ENCODE results near the gene S100A8. TPM values are rescaled to one million over a fixed set of nuclear protein-coding genes. Genes with fewer than 3 reads are reported as not detected.

S100A8 gene
- polyA plus RNA-seq, 1 donor: 2.5 TPM

DNA sequence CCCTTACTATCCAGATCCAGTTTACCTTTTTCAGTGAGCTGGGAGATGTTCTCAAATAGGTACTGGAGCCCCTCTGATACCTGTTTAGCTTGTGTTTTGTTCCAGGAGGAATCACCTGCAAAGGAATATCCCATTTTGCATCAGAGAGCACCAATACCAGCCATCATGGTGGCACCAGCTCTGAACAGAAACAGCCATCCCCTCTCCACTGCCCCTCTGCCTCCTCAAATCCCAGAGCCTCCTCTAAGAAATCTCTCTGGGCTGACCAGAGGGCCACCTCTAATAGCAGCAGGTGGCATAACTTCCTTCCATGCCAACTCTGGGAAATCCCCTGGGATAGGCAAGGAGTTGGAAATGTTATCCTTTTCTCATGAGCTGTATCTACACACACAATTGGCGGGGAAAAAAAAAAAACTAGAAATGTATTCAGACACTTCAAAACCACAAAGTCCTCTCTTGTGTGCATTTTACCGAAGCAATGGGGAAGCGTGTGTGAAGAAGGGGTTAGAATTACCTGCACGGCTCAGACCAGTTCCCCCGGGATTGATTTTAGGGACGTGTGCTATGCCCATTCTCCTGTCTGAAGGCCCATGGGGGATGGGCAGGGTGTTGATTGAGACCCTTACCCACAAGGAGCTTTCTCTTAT, 44.7 kb downstream of the S100A8 start:
- Histone ChIP-seq H3K36me3 (ENCODE audit: control insufficient read depth, insufficient read depth, low read length) (no peaks in the 10 kb centered on the region), H3K27ac (ENCODE audit: low read length) (no peak overlapping the region), H3K4me1 (ENCODE audit: control insufficient read depth, insufficient read depth, low read length) (peaks cover 36% of the 10 kb centered on the region), H3K27me3 (ENCODE audit: control insufficient read depth, insufficient read depth, low read length) (peaks cover 5% of the 10 kb centered on the region), H3K4me3 (ENCODE audit: low read length) (no peak overlapping the region), H3K9me3 (ENCODE audit: control insufficient read depth, low read depth, low read length) (no peaks in the 10 kb centered on the region)
- WGBS (ENCODE audit: insufficient coverage, low lambda C conversion rate): no CpG with 5 or more reads among the region's 6 CpGs
- no peak for DNase-seq

DNA sequence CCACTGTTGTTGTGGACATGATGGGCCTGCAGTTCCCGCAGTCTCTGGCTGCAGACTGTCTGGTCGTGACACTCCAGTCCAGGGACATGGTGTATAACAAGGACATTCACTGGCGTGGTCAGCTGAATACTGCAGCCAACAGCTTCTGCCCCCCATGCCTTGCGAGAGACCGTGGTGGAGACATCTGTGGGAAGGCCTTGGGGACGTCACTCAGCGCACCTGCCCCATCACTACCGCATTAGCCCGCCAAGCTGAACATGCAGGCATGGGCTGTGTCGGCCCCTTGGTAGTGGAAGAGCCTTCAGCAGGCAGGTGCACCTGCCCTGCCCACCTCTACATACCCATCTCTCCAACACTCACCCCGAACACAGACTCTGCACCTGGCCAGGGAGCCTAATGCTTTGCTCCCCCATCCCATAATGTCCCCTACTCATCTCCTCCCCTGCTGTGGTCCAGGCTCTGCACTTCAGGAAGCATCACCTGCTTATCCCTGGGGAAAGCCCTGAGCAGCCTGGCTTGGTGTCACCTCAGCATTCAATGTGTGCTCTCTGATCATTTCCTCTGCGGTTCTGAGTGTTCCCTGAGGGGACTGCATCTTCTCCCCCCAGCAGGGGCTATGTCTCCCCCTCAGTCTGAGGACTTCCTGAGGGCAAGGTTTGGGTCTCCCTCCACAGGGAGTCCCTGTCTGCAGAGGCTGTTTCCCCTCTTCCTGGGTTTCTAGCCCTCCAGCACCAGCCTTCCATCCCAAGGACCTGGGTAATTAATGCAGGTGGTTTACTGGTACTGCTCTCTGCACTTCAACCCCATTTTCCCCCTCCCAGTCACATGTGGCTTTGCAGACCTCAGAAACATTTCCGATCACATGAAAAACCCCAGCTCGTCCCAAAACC, 45.4 kb downstream of the S100A8 start:
- peak in 1 of 2 donors; percentile 40 for DNase-seq
- H3K4me3 ChIP-seq (ENCODE audit: low read length): no peak overlapping the region
- no peak overlapping the region for H3K27ac ChIP-seq (ENCODE audit: low read length)
- no peaks in the 10 kb centered on the region for H3K36me3 ChIP-seq (ENCODE audit: control insufficient read depth, insufficient read depth, low read length)
- peaks cover 2% of the 10 kb centered on the region for H3K27me3 ChIP-seq (ENCODE audit: control insufficient read depth, insufficient read depth, low read length)
- H3K9me3 ChIP-seq (ENCODE audit: control insufficient read depth, low read depth, low read length): no peaks in the 10 kb centered on the region
- WGBS (ENCODE audit: insufficient coverage, low lambda C conversion rate): 33% methylated on average over 1 of the region's 14 CpGs
- H3K4me1 ChIP-seq (ENCODE audit: control insufficient read depth, insufficient read depth, low read length): peaks cover 36% of the 10 kb centered on the region

DNA sequence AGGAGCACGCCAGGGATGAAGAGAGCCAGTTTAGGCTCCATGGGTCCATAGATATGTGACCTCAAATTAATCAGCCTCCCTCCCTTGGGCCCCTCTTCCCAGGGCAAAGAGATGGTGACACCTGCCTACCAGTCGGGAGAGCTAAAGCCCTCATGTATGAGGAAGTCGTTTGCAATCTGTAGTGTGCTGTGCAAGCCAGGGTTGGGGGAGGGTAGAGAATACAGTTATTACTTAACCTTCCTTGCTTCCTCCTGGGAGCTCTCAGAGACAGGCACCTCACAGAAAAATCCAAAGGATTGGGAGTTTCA, 46.2 kb downstream of the S100A8 start:
- no peaks in the 10 kb centered on the region for H3K27me3 ChIP-seq (ENCODE audit: control insufficient read depth, insufficient read depth, low read length)
- no CpG with 5 or more reads among the region's 3 CpGs for WGBS (ENCODE audit: insufficient coverage, low lambda C conversion rate)
- peak; percentile 56 to 62 for DNase-seq

DNA sequence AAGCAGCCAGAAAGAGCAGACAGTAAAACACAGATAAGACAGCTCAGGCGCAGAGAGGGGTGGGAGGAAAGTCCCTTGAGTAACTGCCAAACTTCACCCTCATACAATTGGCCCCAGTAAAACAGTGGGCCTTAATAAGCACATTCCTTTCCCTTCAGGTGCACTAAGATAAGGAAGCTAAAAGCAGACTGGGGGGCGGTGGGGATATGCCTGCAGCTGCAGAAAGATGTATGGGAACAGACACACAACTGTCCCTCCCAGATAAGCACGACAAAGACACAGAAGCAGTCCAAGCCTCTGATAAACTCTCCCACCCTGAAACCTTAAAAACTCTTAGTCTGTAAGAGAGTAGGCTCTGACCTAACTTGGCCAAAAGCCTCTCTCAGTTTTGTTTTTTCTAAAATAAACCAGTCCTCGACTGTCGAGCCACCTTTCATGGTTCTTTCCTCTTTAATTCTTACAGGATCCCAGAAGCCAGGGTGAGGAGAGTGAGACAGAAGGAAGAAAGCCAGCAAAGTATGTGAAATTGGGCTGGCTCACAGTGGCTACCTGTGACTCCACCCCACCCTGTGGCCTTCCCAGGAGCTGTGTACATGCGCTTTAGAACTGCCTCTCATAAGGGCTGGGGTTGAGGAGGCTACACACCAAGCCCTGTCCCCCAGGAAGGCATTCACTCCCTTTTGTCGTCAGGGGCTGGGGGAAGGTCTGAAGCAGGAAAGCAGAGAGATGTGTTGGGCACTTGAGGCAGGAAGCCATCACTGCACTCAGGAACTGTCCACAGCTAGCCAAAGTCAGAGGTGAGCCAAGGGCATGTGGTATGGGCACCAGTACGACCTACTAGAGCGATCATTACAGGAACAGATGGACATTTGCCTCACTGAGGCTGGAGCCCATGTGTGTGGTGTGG, 46.8 kb downstream of the S100A8 start:
- Histone ChIP-seq H3K9me3 (ENCODE audit: control insufficient read depth, low read depth, low read length) (no peaks in the 10 kb centered on the region), H3K27me3 (ENCODE audit: control insufficient read depth, insufficient read depth, low read length) (no peaks in the 10 kb centered on the region), H3K27ac (ENCODE audit: low read length) (no peak overlapping the region), H3K4me3 (ENCODE audit: low read length) (no peak overlapping the region), H3K36me3 (ENCODE audit: control insufficient read depth, insufficient read depth, low read length) (no peaks in the 10 kb centered on the region), H3K4me1 (ENCODE audit: control insufficient read depth, insufficient read depth, low read length) (peaks cover 35% of the 10 kb centered on the region)
- no CpG with 5 or more reads among the region's 9 CpGs for WGBS (ENCODE audit: insufficient coverage, low lambda C conversion rate)
- DNase-seq: no peak

More for the DNA sequence above, 46.2 kb downstream of the S100A8 start:
- Histone ChIP-seq H3K36me3 (ENCODE audit: control insufficient read depth, insufficient read depth, low read length) (no peaks in the 10 kb centered on the region), H3K4me1 (ENCODE audit: control insufficient read depth, insufficient read depth, low read length) (peaks cover 36% of the 10 kb centered on the region), H3K9me3 (ENCODE audit: control insufficient read depth, low read depth, low read length) (no peaks in the 10 kb centered on the region), H3K4me3 (ENCODE audit: low read length) (no peak overlapping the region), H3K27ac (ENCODE audit: low read length) (no peak overlapping the region)

GRCh38 chr1:153343040-153343681, 47.7 kb downstream of the S100A8 start:
- Histone ChIP-seq H3K4me3 (ENCODE audit: low read length) (no peak overlapping the region), H3K27ac (ENCODE audit: low read length) (no peak overlapping the region), H3K27me3 (ENCODE audit: control insufficient read depth, insufficient read depth, low read length) (no peaks in the 10 kb centered on the region), H3K4me1 (ENCODE audit: control insufficient read depth, insufficient read depth, low read length) (peaks cover 28% of the 10 kb centered on the region), H3K9me3 (ENCODE audit: control insufficient read depth, low read depth, low read length) (no peaks in the 10 kb centered on the region), H3K36me3 (ENCODE audit: control insufficient read depth, insufficient read depth, low read length) (no peaks in the 10 kb centered on the region)
- DNase-seq: no peak
- WGBS (ENCODE audit: insufficient coverage, low lambda C conversion rate): no CpG with 5 or more reads among the region's 5 CpGs

DNA sequence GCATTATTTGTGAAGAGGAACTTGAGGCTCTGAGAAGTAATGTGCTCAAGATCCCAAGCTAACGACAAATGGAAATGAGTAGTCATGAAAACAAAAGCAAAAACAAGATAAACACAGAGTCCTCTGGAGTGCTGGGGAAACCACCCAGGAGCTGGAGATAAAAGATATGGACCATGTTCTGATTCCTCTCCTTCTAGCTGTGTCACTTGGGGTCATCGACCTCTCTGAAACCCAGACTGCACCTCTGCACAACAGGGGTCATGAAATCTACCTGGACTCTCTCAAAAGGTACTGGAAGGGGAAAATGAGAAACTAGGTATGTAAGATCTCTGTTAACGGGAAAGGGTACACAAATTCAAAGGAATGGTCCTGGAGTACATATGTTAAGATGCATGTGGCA, 48.7 kb downstream of the S100A8 start:
- Histone ChIP-seq H3K4me3 (ENCODE audit: low read length) (no peak overlapping the region), H3K27ac (ENCODE audit: low read length) (no peak overlapping the region)
- WGBS (ENCODE audit: insufficient coverage, low lambda C conversion rate): 85% methylated on average over 2 of the region's 3 CpGs

GRCh38 chr1:153341431-153341934, 49.4 kb downstream of the S100A8 start:
- no CpG with 5 or more reads among the region's 4 CpGs for WGBS (ENCODE audit: insufficient coverage, low lambda C conversion rate)
- Histone ChIP-seq H3K27me3 (ENCODE audit: control insufficient read depth, insufficient read depth, low read length) (no peaks in the 10 kb centered on the region), H3K4me3 (ENCODE audit: low read length) (no peak overlapping the region), H3K36me3 (ENCODE audit: control insufficient read depth, insufficient read depth, low read length) (no peaks in the 10 kb centered on the region), H3K4me1 (ENCODE audit: control insufficient read depth, insufficient read depth, low read length) (peaks cover 23% of the 10 kb centered on the region), H3K9me3 (ENCODE audit: control insufficient read depth, low read depth, low read length) (no peaks in the 10 kb centered on the region), H3K27ac (ENCODE audit: low read length) (no peak overlapping the region)
- DNase-seq: no peak

More for the DNA sequence above, 48.7 kb downstream of the S100A8 start:
- Histone ChIP-seq H3K36me3 (ENCODE audit: control insufficient read depth, insufficient read depth, low read length) (no peaks in the 10 kb centered on the region), H3K4me1 (ENCODE audit: control insufficient read depth, insufficient read depth, low read length) (peaks cover 23% of the 10 kb centered on the region), H3K9me3 (ENCODE audit: control insufficient read depth, low read depth, low read length) (no peaks in the 10 kb centered on the region), H3K27me3 (ENCODE audit: control insufficient read depth, insufficient read depth, low read length) (no peaks in the 10 kb centered on the region)
- DNase-seq: no peak

- H3K9me3 ChIP-seq (ENCODE audit: control insufficient read depth, low read depth, low read length): no peaks in the 10 kb centered on the region
- 100% methylated on average over 1 of the region's 10 CpGs for WGBS (ENCODE audit: insufficient coverage, low lambda C conversion rate)
These were observed 50.5 kb downstream of the S100A8 start for GRCh38 chr1:153340356-153340755.

More at GRCh38 chr1:153340356-153340755, 50.5 kb downstream of the S100A8 start:
- Histone ChIP-seq H3K4me3 (ENCODE audit: low read length) (no peak overlapping the region), H3K27me3 (ENCODE audit: control insufficient read depth, insufficient read depth, low read length) (no peaks in the 10 kb centered on the region), H3K4me1 (ENCODE audit: control insufficient read depth, insufficient read depth, low read length) (peaks cover 23% of the 10 kb centered on the region), H3K36me3 (ENCODE audit: control insufficient read depth, insufficient read depth, low read length) (no peaks in the 10 kb centered on the region), H3K27ac (ENCODE audit: low read length) (no peak overlapping the region)
- no peak for DNase-seq
